Activated B cell treated with CpG ODN at 0.5 μM for 24 hours (primary cell): Measurements from ENCODE around the gene PRKN. TPM values are rescaled to one million over a fixed set of nuclear protein-coding genes. Genes with fewer than 3 reads are reported as not detected.

Experiments used
- ATAC-seq: fragments of 200-7000 bp; cut with Tn5 transposase; one replicate; pipeline ENCODE4 v1.10.0; 2021; ENCODE audit warnings: low read depth, mild to moderate bottlenecking, moderate library complexity
- CTCF ChIA-PET: fragments of 350-600 bp; sonication (Branson Sonifier 250); formaldehyde crosslinking; loops from one replicate; lab custom pipeline; 2021; ENCODE audit warnings: antibody characterized with exemption; lab: Charles Lee
- POLR2A ChIA-PET: fragments of 350-600 bp; sonication (Branson Sonifier 250); formaldehyde crosslinking; loops from one replicate; lab custom pipeline; 2021; ENCODE audit warnings: antibody characterized with exemption; lab: Charles Lee
- DNase-seq: peaks from one replicate; pipeline ENCODE4 v3.0.0; 2022
- H3K27ac Mint-ChIP-seq: one replicate; pipeline ENCODE4 v1.8.0; 2020; ENCODE audit warnings: mixed read lengths
- H3K27me3 Mint-ChIP-seq: one replicate; pipeline ENCODE4 v1.8.0; 2021; ENCODE audit warnings: mixed read lengths
- H3K36me3 Mint-ChIP-seq: one replicate; pipeline ENCODE4 v1.8.0; 2021; ENCODE audit warnings: low read depth, mixed read lengths
- H3K4me1 Mint-ChIP-seq: one replicate; pipeline ENCODE4 v1.8.0; 2021; ENCODE audit warnings: mixed read lengths
- H3K4me3 Mint-ChIP-seq: one replicate; pipeline ENCODE4 v1.8.0; 2020; ENCODE audit warnings: mild to moderate bottlenecking, mixed read lengths
- H3K9me3 Mint-ChIP-seq: one replicate; pipeline ENCODE4 v1.8.0; 2020; ENCODE audit warnings: mixed read lengths
- intact Hi-C: fragments of 100-400 bp; cut with micrococcal nuclease; formaldehyde crosslinking; loops from one replicate; pipeline ENCODE4 v1.15.1; 2024
- total RNA-seq: library from RNA; stranded (reverse); gene quantifications from 2 replicates; pipeline ENCODE4 v1.2.3, GENCODE V29; 2022
- TF ChIP-seq, protein P1 (sequence below): fragments of 200-600 bp; IDR thresholded peaks from one replicate; pipeline ENCODE4 v1.8.0; 2022; ENCODE audit warnings: antibody characterized with exemption, mild to moderate bottlenecking

PRKN gene
- total RNA-seq, 1 donor from 2014 or later: 2.3 TPM

DNA sequence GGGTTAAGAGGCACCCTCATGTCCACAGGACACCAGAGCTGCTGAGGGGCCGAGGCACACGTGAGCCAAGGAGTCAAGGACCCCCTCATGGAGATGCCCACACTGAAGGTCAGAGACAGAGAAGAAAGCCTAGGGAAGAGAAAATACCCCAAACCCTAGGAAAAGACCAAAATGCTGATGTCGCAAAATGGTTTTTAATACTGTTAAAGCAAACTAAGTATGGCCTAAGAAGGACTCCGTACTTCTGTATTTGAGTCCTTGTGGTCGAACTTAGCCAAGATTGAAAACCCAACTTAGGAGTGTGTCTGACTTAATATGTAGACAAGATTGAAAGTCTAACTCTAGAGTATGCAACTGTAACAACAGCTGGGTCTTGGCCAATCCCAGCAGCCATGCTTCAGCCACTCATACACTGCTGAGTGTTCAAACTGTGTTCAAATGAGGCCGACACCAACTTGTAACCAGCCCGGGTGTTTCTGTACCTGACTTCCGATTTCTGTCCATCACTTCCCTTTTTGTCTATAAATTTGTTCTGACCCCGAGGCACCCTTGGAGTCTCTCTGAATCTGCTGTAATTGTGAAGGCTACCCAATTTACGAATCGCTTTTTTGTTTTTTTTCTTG lies 1361.2 kb downstream of the PRKN start:
- DNase-seq (no peak), ATAC-seq (no peak)
- ChIA-PET CTCF (interaction anchor here (0.5 to 1.6 kb wide), 2 partner anchors 37 to 436 kb away, joined by 3 to 5 read pairs; no protein-coding TSS in a partner anchor), POLR2A (no interaction called here)
- no peaks in the 10 kb centered on the region for H3K4me1 Mint-ChIP-seq
- TF ChIP-seq, protein P1, sequence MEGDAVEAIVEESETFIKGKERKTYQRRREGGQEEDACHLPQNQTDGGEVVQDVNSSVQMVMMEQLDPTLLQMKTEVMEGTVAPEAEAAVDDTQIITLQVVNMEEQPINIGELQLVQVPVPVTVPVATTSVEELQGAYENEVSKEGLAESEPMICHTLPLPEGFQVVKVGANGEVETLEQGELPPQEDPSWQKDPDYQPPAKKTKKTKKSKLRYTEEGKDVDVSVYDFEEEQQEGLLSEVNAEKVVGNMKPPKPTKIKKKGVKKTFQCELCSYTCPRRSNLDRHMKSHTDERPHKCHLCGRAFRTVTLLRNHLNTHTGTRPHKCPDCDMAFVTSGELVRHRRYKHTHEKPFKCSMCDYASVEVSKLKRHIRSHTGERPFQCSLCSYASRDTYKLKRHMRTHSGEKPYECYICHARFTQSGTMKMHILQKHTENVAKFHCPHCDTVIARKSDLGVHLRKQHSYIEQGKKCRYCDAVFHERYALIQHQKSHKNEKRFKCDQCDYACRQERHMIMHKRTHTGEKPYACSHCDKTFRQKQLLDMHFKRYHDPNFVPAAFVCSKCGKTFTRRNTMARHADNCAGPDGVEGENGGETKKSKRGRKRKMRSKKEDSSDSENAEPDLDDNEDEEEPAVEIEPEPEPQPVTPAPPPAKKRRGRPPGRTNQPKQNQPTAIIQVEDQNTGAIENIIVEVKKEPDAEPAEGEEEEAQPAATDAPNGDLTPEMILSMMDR: no peak
- H3K27me3 Mint-ChIP-seq: no peaks in the 10 kb centered on the region
- intact Hi-C loops: no loop called here
- H3K9me3 Mint-ChIP-seq: peaks cover 8% of the 10 kb centered on the region
- no peak overlapping the region for H3K27ac Mint-ChIP-seq
- no peak overlapping the region for H3K4me3 Mint-ChIP-seq
- no peaks in the 10 kb centered on the region for H3K36me3 Mint-ChIP-seq

DNA sequence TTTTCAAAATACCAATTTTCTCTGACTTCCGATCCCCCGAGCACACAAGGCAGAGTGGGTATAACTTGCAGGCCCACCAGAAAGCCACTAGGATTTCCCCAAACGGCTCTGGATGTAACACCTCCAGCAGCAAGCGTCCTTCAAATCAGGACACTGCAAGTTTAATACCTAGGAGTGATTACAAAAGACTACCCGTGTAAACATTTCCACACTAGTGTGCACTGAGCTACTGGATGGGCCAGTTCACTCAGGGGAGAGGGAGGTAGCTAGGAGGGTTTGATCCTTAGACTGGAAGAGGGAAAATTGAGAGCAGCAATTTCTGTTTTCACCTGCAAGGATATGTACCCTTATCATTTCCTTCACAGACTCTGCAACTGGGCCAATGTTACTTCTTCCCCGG lies 1361.9 kb downstream of the PRKN start:
- no peaks in the 10 kb centered on the region for H3K27me3 Mint-ChIP-seq
- ChIA-PET CTCF (interaction anchor here (1.6 kb wide), 1 partner anchor 435 kb away, joined by 5 read pairs; no protein-coding TSS in a partner anchor), POLR2A (no interaction called here)
- ATAC-seq (no peak), DNase-seq (no peak)
- H3K4me1 Mint-ChIP-seq: no peaks in the 10 kb centered on the region
- intact Hi-C loops: no loop called here
- H3K36me3 Mint-ChIP-seq: no peaks in the 10 kb centered on the region
- TF ChIP-seq, protein P1: no peak
- peaks cover 8% of the 10 kb centered on the region for H3K9me3 Mint-ChIP-seq
- no peak overlapping the region for H3K4me3 Mint-ChIP-seq
- no peak overlapping the region for H3K27ac Mint-ChIP-seq

DNA sequence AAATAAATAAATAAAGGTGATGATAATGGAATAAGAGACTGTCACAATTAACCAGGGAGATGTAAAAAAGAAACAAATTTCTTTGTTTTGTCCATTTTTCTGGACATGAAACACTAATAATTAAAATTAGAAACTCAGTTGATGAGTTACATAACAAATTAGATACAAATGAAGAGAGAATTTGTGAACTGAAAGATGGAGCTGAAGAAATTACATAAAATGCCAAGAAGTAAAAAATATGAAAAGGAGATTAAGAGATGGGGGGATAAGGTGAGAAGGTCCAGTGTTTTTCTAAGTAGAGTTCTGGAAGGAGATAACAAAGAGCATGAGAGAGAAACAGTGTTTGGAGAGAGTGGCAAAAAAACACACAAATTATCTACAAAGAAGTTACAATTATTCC lies 1364.3 kb downstream of the PRKN start:
- ChIA-PET POLR2A (no interaction called here), CTCF (no interaction called here)
- DNase-seq (no peak), ATAC-seq (no peak)
- no peak overlapping the region for H3K4me3 Mint-ChIP-seq
- no peaks in the 10 kb centered on the region for H3K36me3 Mint-ChIP-seq
- TF ChIP-seq, protein P1: no peak
- peaks cover 5% of the 10 kb centered on the region for H3K27me3 Mint-ChIP-seq
- H3K4me1 Mint-ChIP-seq: no peaks in the 10 kb centered on the region
- H3K27ac Mint-ChIP-seq: no peak overlapping the region
- intact Hi-C loops: no loop called here
- peaks cover 8% of the 10 kb centered on the region for H3K9me3 Mint-ChIP-seq

DNA sequence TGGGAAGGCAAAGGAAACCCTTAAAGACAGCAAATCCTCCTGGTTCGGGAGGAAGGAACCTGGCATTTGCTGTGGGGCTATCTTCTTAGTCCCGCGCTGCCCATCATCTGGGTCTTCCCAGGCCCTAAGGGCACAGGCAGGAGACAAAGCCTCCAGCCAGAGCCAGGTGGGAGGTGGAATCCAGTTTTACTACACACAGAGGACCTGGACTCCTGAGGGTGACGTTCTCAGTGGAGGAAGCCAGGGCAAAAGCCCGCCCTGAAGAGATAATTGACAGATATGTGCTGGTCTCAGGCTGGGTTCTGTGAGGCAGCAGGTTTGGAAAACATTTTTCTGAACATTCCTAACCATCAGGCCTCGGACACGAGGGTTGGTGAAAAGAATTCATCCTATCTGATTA lies 1365.3 kb downstream of the PRKN start:
- DNase-seq (no peak), ATAC-seq (no peak)
- no peaks in the 10 kb centered on the region for H3K4me1 Mint-ChIP-seq
- no peak overlapping the region for H3K27ac Mint-ChIP-seq
- no peak overlapping the region for H3K4me3 Mint-ChIP-seq
- H3K27me3 Mint-ChIP-seq: peaks cover 5% of the 10 kb centered on the region
- H3K36me3 Mint-ChIP-seq: no peaks in the 10 kb centered on the region
- TF ChIP-seq, protein P1: no peak
- POLR2A ChIA-PET: no interaction called here
- CTCF ChIA-PET: no interaction called here
- intact Hi-C loops: no loop called here
- peaks cover 8% of the 10 kb centered on the region for H3K9me3 Mint-ChIP-seq

DNA sequence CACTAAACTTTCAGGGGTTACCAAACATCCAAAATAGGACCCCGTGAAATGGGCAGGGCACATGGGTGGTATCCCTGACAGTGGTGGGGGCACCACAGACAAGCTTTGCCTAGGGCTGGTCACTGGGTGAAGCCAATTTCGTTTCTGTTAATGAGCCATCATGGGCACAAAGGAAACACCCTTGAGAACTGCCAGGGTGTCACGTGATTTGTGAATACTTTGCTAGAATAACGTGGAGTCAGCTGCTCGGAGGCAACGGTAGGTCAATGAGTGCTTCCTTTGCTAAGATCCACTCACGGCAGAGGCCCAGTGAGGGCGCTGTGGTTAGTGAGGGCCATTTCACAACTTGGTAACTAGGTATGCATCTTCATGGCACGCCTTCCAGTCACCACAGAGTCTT lies 1366.0 kb downstream of the PRKN start:
- TF ChIP-seq, protein P1: no peak
- H3K27ac Mint-ChIP-seq: no peak overlapping the region

More for the DNA sequence above, 1366.0 kb downstream of the PRKN start:
- ChIA-PET POLR2A (interaction anchor here (0.5 kb wide), 1 partner anchor 17 kb away, joined by 5 read pairs; no protein-coding TSS in a partner anchor), CTCF (no interaction called here)
- peaks cover 5% of the 10 kb centered on the region for H3K27me3 Mint-ChIP-seq
- DNase-seq: no peak
- no peak for ATAC-seq
- peaks cover 3% of the 10 kb centered on the region for H3K4me1 Mint-ChIP-seq
- no peak overlapping the region for H3K4me3 Mint-ChIP-seq
- peaks cover 8% of the 10 kb centered on the region for H3K9me3 Mint-ChIP-seq
- H3K36me3 Mint-ChIP-seq: no peaks in the 10 kb centered on the region
- intact Hi-C loops: no loop called here
